ENCODE results near the gene PRXL2C. TPM values are rescaled to one million over a fixed set of nuclear protein-coding genes. Genes with fewer than 3 reads are reported as not detected.

The PRXL2C gene
- total and polyA plus RNA-seq, 2 of the 13 experiments (the other 11 are each of a cell fraction or from before 2014, with no cell fraction given): 11.0 to 13.2 TPM

DNA sequence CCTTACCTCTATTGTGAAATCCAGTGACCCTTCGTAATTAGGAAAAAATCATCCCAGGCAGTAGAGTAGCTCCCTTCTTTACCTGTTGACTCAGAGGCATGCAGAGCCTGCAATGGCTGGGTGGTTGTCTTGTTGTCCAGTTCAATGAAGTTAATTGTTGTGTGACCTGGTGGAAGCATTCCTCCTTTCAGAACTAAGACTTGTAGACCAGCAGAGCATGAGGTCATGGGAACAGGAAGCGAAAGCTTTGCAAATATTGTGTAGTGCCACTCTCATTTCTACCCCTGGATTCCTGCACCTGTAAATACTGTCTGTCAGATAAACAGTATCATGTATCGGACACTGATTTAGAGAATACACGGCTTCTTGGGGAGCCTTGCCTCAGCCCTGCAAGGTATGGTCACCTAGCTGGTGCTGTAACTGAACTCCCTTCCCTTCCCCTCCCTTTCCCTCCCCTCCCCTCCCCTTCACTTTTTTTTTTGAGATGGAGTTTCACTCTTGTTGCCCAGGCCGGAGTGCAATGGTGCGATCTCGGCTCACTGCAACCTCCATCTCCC is 5.7 kb upstream of the PRXL2C start (continued):
- no peak for TF ChIP-seq ZNF615 (CRISPR knock-in tag; IDR thresholded peaks at IDR 0.05; ENCODE audit: borderline replicate concordance)
- TF ChIP-seq HMGA1 (CRISPR knock-in tag; conservative IDR thresholded peaks at IDR 0.05): no peak
- TF ChIP-seq ZNF12 (CRISPR knock-in tag; IDR thresholded peaks at IDR 0.05): peak; percentile 94
- TF ChIP-seq PLRG1 (conservative IDR thresholded peaks at IDR 0.05): no peak
- peak; percentile 20; the same call in 1 of the 2 replicates for TF ChIP-seq HMG20A (CRISPR knock-in tag; IDR thresholded peaks at IDR 0.05; ENCODE audit: borderline replicate concordance)
- no peak for TF ChIP-seq KDM1A (CRISPR knock-in tag; IDR thresholded peaks at IDR 0.05)
- TF ChIP-seq, protein P1, sequence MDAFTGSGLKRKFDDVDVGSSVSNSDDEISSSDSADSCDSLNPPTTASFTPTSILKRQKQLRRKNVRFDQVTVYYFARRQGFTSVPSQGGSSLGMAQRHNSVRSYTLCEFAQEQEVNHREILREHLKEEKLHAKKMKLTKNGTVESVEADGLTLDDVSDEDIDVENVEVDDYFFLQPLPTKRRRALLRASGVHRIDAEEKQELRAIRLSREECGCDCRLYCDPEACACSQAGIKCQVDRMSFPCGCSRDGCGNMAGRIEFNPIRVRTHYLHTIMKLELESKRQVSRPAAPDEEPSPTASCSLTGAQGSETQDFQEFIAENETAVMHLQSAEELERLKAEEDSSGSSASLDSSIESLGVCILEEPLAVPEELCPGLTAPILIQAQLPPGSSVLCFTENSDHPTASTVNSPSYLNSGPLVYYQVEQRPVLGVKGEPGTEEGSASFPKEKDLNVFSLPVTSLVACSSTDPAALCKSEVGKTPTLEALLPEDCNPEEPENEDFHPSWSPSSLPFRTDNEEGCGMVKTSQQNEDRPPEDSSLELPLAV (CRISPR knock-in tag; conservative IDR thresholded peaks at IDR 0.05; ENCODE audit: low read depth): no peak
- TF ChIP-seq ZKSCAN1 (IDR thresholded peaks at IDR 0.05; ENCODE audit: low read length): no peak
- TF ChIP-seq, protein P2, sequence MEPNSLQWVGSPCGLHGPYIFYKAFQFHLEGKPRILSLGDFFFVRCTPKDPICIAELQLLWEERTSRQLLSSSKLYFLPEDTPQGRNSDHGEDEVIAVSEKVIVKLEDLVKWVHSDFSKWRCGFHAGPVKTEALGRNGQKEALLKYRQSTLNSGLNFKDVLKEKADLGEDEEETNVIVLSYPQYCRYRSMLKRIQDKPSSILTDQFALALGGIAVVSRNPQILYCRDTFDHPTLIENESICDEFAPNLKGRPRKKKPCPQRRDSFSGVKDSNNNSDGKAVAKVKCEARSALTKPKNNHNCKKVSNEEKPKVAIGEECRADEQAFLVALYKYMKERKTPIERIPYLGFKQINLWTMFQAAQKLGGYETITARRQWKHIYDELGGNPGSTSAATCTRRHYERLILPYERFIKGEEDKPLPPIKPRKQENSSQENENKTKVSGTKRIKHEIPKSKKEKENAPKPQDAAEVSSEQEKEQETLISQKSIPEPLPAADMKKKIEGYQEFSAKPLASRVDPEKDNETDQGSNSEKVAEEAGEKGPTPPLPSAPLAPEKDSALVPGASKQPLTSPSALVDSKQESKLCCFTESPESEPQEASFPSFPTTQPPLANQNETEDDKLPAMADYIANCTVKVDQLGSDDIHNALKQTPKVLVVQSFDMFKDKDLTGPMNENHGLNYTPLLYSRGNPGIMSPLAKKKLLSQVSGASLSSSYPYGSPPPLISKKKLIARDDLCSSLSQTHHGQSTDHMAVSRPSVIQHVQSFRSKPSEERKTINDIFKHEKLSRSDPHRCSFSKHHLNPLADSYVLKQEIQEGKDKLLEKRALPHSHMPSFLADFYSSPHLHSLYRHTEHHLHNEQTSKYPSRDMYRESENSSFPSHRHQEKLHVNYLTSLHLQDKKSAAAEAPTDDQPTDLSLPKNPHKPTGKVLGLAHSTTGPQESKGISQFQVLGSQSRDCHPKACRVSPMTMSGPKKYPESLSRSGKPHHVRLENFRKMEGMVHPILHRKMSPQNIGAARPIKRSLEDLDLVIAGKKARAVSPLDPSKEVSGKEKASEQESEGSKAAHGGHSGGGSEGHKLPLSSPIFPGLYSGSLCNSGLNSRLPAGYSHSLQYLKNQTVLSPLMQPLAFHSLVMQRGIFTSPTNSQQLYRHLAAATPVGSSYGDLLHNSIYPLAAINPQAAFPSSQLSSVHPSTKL (CRISPR knock-in tag; IDR thresholded peaks at IDR 0.05): peak; percentile 54; the same call in 1 of the 2 replicates
- no peak for TF ChIP-seq THYN1 (CRISPR knock-in tag; IDR thresholded peaks at IDR 0.05; ENCODE audit: borderline replicate concordance, low read depth)
- TF ChIP-seq KDM2A (CRISPR knock-in tag; IDR thresholded peaks at IDR 0.05; ENCODE audit: borderline replicate concordance, low read depth): no peak
- no peak for TF ChIP-seq ZNF484 (CRISPR knock-in tag; IDR thresholded peaks at IDR 0.05; ENCODE audit: borderline replicate concordance, low read depth)
- TF ChIP-seq ELF3 (CRISPR knock-in tag; IDR thresholded peaks at IDR 0.05): peak; percentile 81
- TF ChIP-seq, protein P3, sequence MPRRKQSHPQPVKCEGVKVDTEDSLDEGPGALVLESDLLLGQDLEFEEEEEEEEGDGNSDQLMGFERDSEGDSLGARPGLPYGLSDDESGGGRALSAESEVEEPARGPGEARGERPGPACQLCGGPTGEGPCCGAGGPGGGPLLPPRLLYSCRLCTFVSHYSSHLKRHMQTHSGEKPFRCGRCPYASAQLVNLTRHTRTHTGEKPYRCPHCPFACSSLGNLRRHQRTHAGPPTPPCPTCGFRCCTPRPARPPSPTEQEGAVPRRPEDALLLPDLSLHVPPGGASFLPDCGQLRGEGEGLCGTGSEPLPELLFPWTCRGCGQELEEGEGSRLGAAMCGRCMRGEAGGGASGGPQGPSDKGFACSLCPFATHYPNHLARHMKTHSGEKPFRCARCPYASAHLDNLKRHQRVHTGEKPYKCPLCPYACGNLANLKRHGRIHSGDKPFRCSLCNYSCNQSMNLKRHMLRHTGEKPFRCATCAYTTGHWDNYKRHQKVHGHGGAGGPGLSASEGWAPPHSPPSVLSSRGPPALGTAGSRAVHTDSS (CRISPR knock-in tag; conservative IDR thresholded peaks at IDR 0.05): no peak
- peak; percentile 51 for TF ChIP-seq CEBPG (CRISPR knock-in tag; IDR thresholded peaks at IDR 0.05)
- TF ChIP-seq, protein P4, sequence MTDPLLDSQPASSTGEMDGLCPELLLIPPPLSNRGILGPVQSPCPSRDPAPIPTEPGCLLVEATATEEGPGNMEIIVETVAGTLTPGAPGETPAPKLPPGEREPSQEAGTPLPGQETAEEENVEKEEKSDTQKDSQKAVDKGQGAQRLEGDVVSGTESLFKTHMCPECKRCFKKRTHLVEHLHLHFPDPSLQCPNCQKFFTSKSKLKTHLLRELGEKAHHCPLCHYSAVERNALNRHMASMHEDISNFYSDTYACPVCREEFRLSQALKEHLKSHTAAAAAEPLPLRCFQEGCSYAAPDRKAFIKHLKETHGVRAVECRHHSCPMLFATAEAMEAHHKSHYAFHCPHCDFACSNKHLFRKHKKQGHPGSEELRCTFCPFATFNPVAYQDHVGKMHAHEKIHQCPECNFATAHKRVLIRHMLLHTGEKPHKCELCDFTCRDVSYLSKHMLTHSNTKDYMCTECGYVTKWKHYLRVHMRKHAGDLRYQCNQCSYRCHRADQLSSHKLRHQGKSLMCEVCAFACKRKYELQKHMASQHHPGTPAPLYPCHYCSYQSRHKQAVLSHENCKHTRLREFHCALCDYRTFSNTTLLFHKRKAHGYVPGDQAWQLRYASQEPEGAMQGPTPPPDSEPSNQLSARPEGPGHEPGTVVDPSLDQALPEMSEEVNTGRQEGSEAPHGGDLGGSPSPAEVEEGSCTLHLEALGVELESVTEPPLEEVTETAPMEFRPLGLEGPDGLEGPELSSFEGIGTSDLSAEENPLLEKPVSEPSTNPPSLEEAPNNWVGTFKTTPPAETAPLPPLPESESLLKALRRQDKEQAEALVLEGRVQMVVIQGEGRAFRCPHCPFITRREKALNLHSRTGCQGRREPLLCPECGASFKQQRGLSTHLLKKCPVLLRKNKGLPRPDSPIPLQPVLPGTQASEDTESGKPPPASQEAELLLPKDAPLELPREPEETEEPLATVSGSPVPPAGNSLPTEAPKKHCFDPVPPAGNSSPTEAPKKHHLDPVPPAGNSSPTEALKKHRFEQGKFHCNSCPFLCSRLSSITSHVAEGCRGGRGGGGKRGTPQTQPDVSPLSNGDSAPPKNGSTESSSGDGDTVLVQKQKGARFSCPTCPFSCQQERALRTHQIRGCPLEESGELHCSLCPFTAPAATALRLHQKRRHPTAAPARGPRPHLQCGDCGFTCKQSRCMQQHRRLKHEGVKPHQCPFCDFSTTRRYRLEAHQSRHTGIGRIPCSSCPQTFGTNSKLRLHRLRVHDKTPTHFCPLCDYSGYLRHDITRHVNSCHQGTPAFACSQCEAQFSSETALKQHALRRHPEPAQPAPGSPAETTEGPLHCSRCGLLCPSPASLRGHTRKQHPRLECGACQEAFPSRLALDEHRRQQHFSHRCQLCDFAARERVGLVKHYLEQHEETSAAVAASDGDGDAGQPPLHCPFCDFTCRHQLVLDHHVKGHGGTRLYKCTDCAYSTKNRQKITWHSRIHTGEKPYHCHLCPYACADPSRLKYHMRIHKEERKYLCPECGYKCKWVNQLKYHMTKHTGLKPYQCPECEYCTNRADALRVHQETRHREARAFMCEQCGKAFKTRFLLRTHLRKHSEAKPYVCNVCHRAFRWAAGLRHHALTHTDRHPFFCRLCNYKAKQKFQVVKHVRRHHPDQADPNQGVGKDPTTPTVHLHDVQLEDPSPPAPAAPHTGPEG (CRISPR knock-in tag; IDR thresholded peaks at IDR 0.05): no peak
- TF ChIP-seq ZNF572 (CRISPR knock-in tag; IDR thresholded peaks at IDR 0.05): no peak
